Left lung (tissue), 10 donors: ENCODE measurements around the gene ACBD4. TPM values are rescaled to one million over a fixed set of nuclear protein-coding genes. Genes with fewer than 3 reads are reported as not detected.

ENCODE experiments used
- ATAC-seq: fragments of 200-7000 bp; cut with Tn5 transposase; one replicate; pipeline ENCODE4 v1.9.1; 2020; ENCODE audit warnings: moderate library complexity
- DNase-seq, 4 donors: peaks; one replicate each; pipeline ENCODE4 v3.0.0-alpha.2; 2013 to 2020
- H3K27ac ChIP-seq, 2 donors: fragments of 200-600 bp; sonication (generic) in 1 of 2; one replicate each; pipeline versions ENCODE4 v1.5.0 to v1.8.0; 2020 to 2021
- H3K27me3 ChIP-seq, 2 donors: fragments of 200-600 bp; sonication (generic) in 1 of 2; one replicate each; pipeline versions ENCODE4 v1.5.0 to v1.8.0; 2020 to 2021
- H3K36me3 ChIP-seq, 2 donors: fragments of 200-600 bp; sonication (generic) in 1 of 2; one replicate each; pipeline versions ENCODE4 v1.5.0 to v1.8.0; 2020 to 2021
- H3K4me1 ChIP-seq, 2 donors: fragments of 200-600 bp; one replicate each; pipeline ENCODE4 v1.8.0; 2021
- H3K4me3 ChIP-seq, 2 donors: fragments of 200-600 bp; sonication (generic) in 1 of 2; one replicate each; pipeline versions ENCODE4 v1.5.0 to v1.8.0; 2020 to 2021; ENCODE audit warnings: mild to moderate bottlenecking in 1 of 2
- H3K9me3 ChIP-seq, 2 donors: fragments of 200-600 bp; sonication (generic) in 1 of 2; one replicate each; pipeline versions ENCODE4 v1.5.0 to v1.8.0; 2020 to 2021
- CTCF ChIP-seq, 2 donors: fragments of 200-600 bp; sonication (generic) in 1 of 2; IDR thresholded peaks; one replicate each; pipeline versions ENCODE4 v1.5.0 to v1.8.0; 2021; ENCODE audit warnings: antibody characterized with exemption in 2 of 2
- intact Hi-C, 2 donors: fragments of 100-400 bp; cut with DNase I; formaldehyde crosslinking; loops; one replicate each; pipeline versions ENCODE4 v1.11.2 to v1.14.2; 2022
- polyA plus RNA-seq, 6 donors: library from polyadenylated mRNA; unstranded; fragments of 120-200 nt; gene quantifications; one replicate each; pipeline ENCODE4 v1.2.1, GENCODE V29; 2013; ENCODE audit not compliant: insufficient read length in 6 of 6
- total RNA-seq, 2 donors: library from RNA; stranded (reverse); fragmentation: NEBNext Ultra II Directional; extraction: Animal tissue kit (Norgen Biotek cat#: 25700); gene quantifications; one replicate each; pipeline ENCODE4 v1.2.1, GENCODE V29; 2021
- donor health status: DM: no; HTN: yes; CAD: no.
- donor health status: DM: no; HTN: no; CAD: no.

ACBD4 gene
- total and polyA plus RNA-seq, 8 donors = 10.6 to 15.9 (median 15.0) TPM

DNA sequence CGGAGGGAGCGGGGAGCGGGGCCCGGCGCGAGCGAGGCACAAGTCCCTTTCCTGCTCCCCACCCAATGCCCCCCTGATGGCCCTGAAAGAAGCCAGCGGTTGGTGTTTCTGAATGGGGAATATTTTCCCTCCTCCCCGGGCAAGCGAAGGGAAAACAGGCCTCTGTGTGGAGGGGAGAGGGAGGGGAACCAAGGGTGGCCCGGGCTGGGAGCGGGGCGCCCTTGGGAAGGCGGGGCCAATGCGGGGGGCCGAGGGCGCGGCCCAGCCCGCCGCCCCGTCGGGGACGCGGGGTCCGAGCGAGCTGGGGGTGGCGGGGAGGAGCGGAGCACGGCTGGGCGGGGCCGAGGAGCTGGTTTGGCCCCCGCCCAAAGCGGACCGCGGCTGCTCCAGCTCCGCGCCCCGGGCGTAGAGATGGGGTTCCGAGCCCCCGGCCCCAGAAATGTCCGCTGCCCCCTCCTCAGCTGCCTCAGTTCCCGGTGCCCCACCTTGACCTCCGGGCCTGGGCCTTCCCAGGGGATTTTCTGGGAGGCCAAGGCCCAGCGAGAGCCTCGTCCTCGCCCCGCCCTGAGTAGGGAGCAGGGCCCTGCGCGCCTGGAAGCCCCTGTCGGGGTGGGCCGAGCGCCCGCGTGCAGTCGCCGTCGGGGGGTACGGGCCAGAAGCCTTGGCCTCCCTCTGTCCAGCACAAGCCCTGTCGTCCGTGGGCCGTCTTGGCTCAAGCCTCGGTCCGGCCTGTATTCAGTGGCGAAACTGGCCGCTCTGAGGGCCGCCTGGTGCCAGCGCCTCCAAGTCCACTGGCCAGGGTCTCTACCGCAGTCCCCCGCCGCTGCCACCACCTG is 8.9 kb downstream of the ACBD4 start:
- no peaks in the 10 kb centered on the region for H3K27me3 ChIP-seq
- peak in 3 of 4 donors; percentile 71 to 89 (median 76) for DNase-seq
- peak overlapping the region; percentile 25 to 46 for H3K4me3 ChIP-seq
- H3K36me3 ChIP-seq = no peaks in the 10 kb centered on the region
- peak overlapping the region; percentile 80 to 92 for H3K27ac ChIP-seq
- H3K9me3 ChIP-seq = no peaks in the 10 kb centered on the region
- ATAC-seq = peak; percentile 6
- intact Hi-C loops = no loop called here
- no peak for TF ChIP-seq CTCF (IDR thresholded peaks at IDR 0.05)
- H3K4me1 ChIP-seq = peaks cover 9 to 36% of the 10 kb centered on the region in 2 donors

GRCh38 chr17:45145035-45145389 is 9.5 kb downstream of the ACBD4 start:
- Histone ChIP-seq H3K4me3 (peak overlapping the region in 1 of 2 donors; percentile 46), H3K27ac (peak overlapping the region; percentile 80 to 92), H3K9me3 (no peaks in the 10 kb centered on the region), H3K36me3 (no peaks in the 10 kb centered on the region), H3K27me3 (no peaks in the 10 kb centered on the region), H3K4me1 (peaks cover 9 to 36% of the 10 kb centered on the region in 2 donors)
- intact Hi-C loops = no loop called here
- DNase-seq (peak in 1 of 4 donors; percentile 64), ATAC-seq (no peak)
- TF ChIP-seq CTCF (IDR thresholded peaks at IDR 0.05) = no peak

GRCh38 chr17:45146166-45146565 is 10.7 kb downstream of the ACBD4 start:
- H3K9me3 ChIP-seq = no peaks in the 10 kb centered on the region

DNA sequence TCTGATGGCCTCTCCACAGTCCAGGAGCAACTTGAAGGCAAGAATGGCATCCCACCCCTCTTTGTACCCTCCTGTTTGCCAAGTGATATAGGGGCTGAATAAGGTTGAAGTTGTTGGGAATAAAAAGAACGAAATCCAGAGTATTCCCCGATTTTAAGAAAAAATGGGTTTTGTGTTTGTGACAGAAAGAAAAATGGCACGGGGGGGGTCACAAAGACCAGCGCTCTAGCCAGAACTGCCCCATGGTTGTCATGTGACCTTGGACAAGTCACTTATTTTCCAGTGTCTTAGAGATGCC is 11.1 kb downstream of the ACBD4 start:
- Histone ChIP-seq H3K4me3 (peak overlapping the region in 1 of 2 donors; percentile 73), H3K27ac (peak overlapping the region; percentile 95 to 97), H3K9me3 (no peaks in the 10 kb centered on the region), H3K27me3 (no peaks in the 10 kb centered on the region), H3K36me3 (no peaks in the 10 kb centered on the region), H3K4me1 (peaks cover 14 to 50% of the 10 kb centered on the region in 2 donors)
- intact Hi-C loops = no loop called here
- no peak for ATAC-seq
- no peak for TF ChIP-seq CTCF (IDR thresholded peaks at IDR 0.05)
- DNase-seq = no peak

More at GRCh38 chr17:45146166-45146565, 10.7 kb downstream of the ACBD4 start:
- ATAC-seq (no peak), DNase-seq (peak in 2 of 4 donors; percentile 33 to 77)
- intact Hi-C loops = no loop called here
- peaks cover 11 to 46% of the 10 kb centered on the region in 2 donors for H3K4me1 ChIP-seq
- peak overlapping the region in 1 of 2 donors; percentile 97 for H3K27ac ChIP-seq
- no peak for TF ChIP-seq CTCF (IDR thresholded peaks at IDR 0.05)
- no peak overlapping the region for H3K4me3 ChIP-seq
- H3K36me3 ChIP-seq = no peaks in the 10 kb centered on the region
- no peaks in the 10 kb centered on the region for H3K27me3 ChIP-seq

DNA sequence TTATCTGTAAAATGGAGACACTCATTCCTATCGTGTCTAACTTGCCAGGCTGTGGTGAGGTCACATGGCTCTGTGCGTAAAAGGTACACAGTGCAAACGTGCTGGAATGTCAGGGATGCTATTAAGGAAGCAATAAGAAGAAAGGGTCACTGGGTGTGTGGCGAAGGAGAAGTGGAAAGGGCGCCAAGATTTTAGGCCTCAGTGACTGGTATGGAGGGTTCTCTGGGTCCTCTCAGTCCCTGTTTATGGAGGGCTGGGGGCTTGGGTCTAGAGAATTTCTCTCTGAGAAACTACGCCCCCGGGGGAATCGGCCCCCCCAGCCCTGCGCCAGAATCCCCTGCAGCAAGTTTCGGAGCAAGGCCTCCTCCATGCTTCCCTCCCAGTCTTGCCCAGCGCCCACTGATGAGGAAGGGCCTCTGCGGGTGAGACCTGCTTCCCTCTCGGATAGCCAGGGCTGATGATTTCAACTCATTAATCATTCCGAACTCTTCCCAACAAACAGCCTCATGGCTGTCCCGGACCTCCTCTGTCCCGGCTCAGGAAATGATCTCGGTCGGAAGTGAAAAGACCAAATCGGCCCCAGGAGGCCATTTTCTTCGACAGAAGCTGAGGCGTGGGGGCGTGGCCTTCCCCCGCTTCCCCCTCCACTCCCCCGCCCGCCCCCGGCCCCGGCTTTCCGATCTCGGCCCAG is 11.5 kb downstream of the ACBD4 start:
- Histone ChIP-seq H3K36me3 (no peaks in the 10 kb centered on the region), H3K9me3 (no peaks in the 10 kb centered on the region), H3K27ac (peak overlapping the region; percentile 95 to 97), H3K27me3 (no peaks in the 10 kb centered on the region), H3K4me1 (peaks cover 17 to 55% of the 10 kb centered on the region in 2 donors), H3K4me3 (peak overlapping the region; percentile 40 to 73)
- no peak for TF ChIP-seq CTCF (IDR thresholded peaks at IDR 0.05)
- ATAC-seq = peak; percentile 2
- DNase-seq = peak in 2 of 4 donors; percentile 79 to 81
- intact Hi-C loops = no loop called here
